ENCODE data around the gene ABCA13.

ABCA13 gene

GRCh38 chr7:48154792-48155413, 16.4 kb upstream of the ABCA13 start:
- Mint-ChIP-seq H3K4me3 (no peak overlapping the region), H3K4me1 (ENCODE audit: low read depth) (peaks cover 3% of the 10 kb centered on the region), H3K36me3 (ENCODE audit: low read depth) (no peaks in the 10 kb centered on the region), H3K27ac (no peak overlapping the region), H3K9me3 (no peaks in the 10 kb centered on the region), H3K27me3 (ENCODE audit: low read depth) (peaks cover 34% of the 10 kb centered on the region)
- no peak for DNase-seq (ENCODE audit: low spot score)

- Mint-ChIP-seq H3K27ac (no peak overlapping the region), H3K9me3 (no peaks in the 10 kb centered on the region), H3K27me3 (ENCODE audit: low read depth) (peaks cover 22% of the 10 kb centered on the region)
These were observed 12.9 kb upstream of the ABCA13 start for GRCh38 chr7:48158404-48158803.

GRCh38 chr7:48161407-48162125, 9.7 kb upstream of the ABCA13 start:
- Mint-ChIP-seq H3K36me3 (ENCODE audit: low read depth) (no peaks in the 10 kb centered on the region), H3K27ac (no peak overlapping the region), H3K4me1 (ENCODE audit: low read depth) (peaks cover 5% of the 10 kb centered on the region), H3K27me3 (ENCODE audit: low read depth) (peaks cover 24% of the 10 kb centered on the region), H3K4me3 (no peak overlapping the region), H3K9me3 (no peaks in the 10 kb centered on the region)
- DNase-seq (ENCODE audit: low spot score) = no peak

More at GRCh38 chr7:48158404-48158803, 12.9 kb upstream of the ABCA13 start:
- Mint-ChIP-seq H3K36me3 (ENCODE audit: low read depth) (no peaks in the 10 kb centered on the region), H3K4me1 (ENCODE audit: low read depth) (peaks cover 8% of the 10 kb centered on the region), H3K4me3 (no peak overlapping the region)
- no peak for DNase-seq (ENCODE audit: low spot score)

- Mint-ChIP-seq H3K36me3 (ENCODE audit: low read depth) (no peaks in the 10 kb centered on the region), H3K4me1 (ENCODE audit: low read depth) (peaks cover 5% of the 10 kb centered on the region), H3K9me3 (no peaks in the 10 kb centered on the region), H3K27me3 (ENCODE audit: low read depth) (peaks cover 18% of the 10 kb centered on the region), H3K27ac (no peak overlapping the region), H3K4me3 (no peak overlapping the region)
- DNase-seq (ENCODE audit: low spot score) = no peak
These were observed 6.1 kb upstream of the ABCA13 start for GRCh38 chr7:48165157-48165556.

GRCh38 chr7:48168159-48168558, 3.1 kb upstream of the ABCA13 start:
- DNase-seq (ENCODE audit: low spot score) = no peak
- no peak overlapping the region for H3K27ac Mint-ChIP-seq
- H3K27me3 Mint-ChIP-seq (ENCODE audit: low read depth) = peaks cover 20% of the 10 kb centered on the region
- H3K9me3 Mint-ChIP-seq = no peaks in the 10 kb centered on the region
- H3K4me3 Mint-ChIP-seq = no peak overlapping the region
- no peaks in the 10 kb centered on the region for H3K4me1 Mint-ChIP-seq (ENCODE audit: low read depth)
- H3K36me3 Mint-ChIP-seq (ENCODE audit: low read depth) = no peaks in the 10 kb centered on the region

GRCh38 chr7:48170506-48170905, 752 bp upstream of the ABCA13 start:
- no peak for DNase-seq (ENCODE audit: low spot score)
- H3K36me3 Mint-ChIP-seq (ENCODE audit: low read depth) = no peaks in the 10 kb centered on the region
- no peak overlapping the region for H3K27ac Mint-ChIP-seq
- H3K27me3 Mint-ChIP-seq (ENCODE audit: low read depth) = peaks cover 12% of the 10 kb centered on the region
- no peaks in the 10 kb centered on the region for H3K4me1 Mint-ChIP-seq (ENCODE audit: low read depth)
- no peak overlapping the region for H3K4me3 Mint-ChIP-seq
- H3K9me3 Mint-ChIP-seq = no peaks in the 10 kb centered on the region

GRCh38 chr7:48173313-48173712, 2.1 kb downstream of the ABCA13 start:
- H3K27ac Mint-ChIP-seq = no peak overlapping the region
- no peak overlapping the region for H3K4me3 Mint-ChIP-seq
- DNase-seq (ENCODE audit: low spot score) = no peak
- no peaks in the 10 kb centered on the region for H3K9me3 Mint-ChIP-seq
- H3K4me1 Mint-ChIP-seq (ENCODE audit: low read depth) = no peaks in the 10 kb centered on the region
- peaks cover 9% of the 10 kb centered on the region for H3K27me3 Mint-ChIP-seq (ENCODE audit: low read depth)
- no peaks in the 10 kb centered on the region for H3K36me3 Mint-ChIP-seq (ENCODE audit: low read depth)

- Mint-ChIP-seq H3K27ac (no peak overlapping the region), H3K36me3 (ENCODE audit: low read depth) (no peaks in the 10 kb centered on the region), H3K27me3 (ENCODE audit: low read depth) (peaks cover 9% of the 10 kb centered on the region), H3K9me3 (no peaks in the 10 kb centered on the region), H3K4me3 (no peak overlapping the region), H3K4me1 (ENCODE audit: low read depth) (no peaks in the 10 kb centered on the region)
- no peak for DNase-seq (ENCODE audit: low spot score)
These were observed 2.6 kb downstream of the ABCA13 start for GRCh38 chr7:48173756-48174382.

- H3K27me3 Mint-ChIP-seq (ENCODE audit: low read depth) = peaks cover 9% of the 10 kb centered on the region
These were observed 3.8 kb downstream of the ABCA13 start for GRCh38 chr7:48175019-48175418.

GRCh38 chr7:48176356-48176893, 5.2 kb downstream of the ABCA13 start:
- Mint-ChIP-seq H3K4me3 (no peak overlapping the region), H3K36me3 (ENCODE audit: low read depth) (no peaks in the 10 kb centered on the region), H3K27ac (no peak overlapping the region), H3K9me3 (no peaks in the 10 kb centered on the region), H3K27me3 (ENCODE audit: low read depth) (peaks cover 9% of the 10 kb centered on the region), H3K4me1 (ENCODE audit: low read depth) (no peaks in the 10 kb centered on the region)
- no peak for DNase-seq (ENCODE audit: low spot score)

More at GRCh38 chr7:48175019-48175418, 3.8 kb downstream of the ABCA13 start:
- no peaks in the 10 kb centered on the region for H3K9me3 Mint-ChIP-seq
- H3K4me1 Mint-ChIP-seq (ENCODE audit: low read depth) = no peaks in the 10 kb centered on the region
- DNase-seq (ENCODE audit: low spot score) = no peak
- no peak overlapping the region for H3K4me3 Mint-ChIP-seq
- H3K27ac Mint-ChIP-seq = no peak overlapping the region
- no peaks in the 10 kb centered on the region for H3K36me3 Mint-ChIP-seq (ENCODE audit: low read depth)

- Mint-ChIP-seq H3K36me3 (ENCODE audit: low read depth) (no peaks in the 10 kb centered on the region), H3K4me1 (ENCODE audit: low read depth) (peaks cover under 1% of the 10 kb centered on the region), H3K27ac (no peak overlapping the region), H3K4me3 (no peak overlapping the region), H3K9me3 (no peaks in the 10 kb centered on the region), H3K27me3 (ENCODE audit: low read depth) (peaks cover 8% of the 10 kb centered on the region)
- no peak for DNase-seq (ENCODE audit: low spot score)
These were observed 6.0 kb downstream of the ABCA13 start for GRCh38 chr7:48177271-48177670.

GRCh38 chr7:48179496-48180030, 8.3 kb downstream of the ABCA13 start:
- no peaks in the 10 kb centered on the region for H3K9me3 Mint-ChIP-seq
- no peaks in the 10 kb centered on the region for H3K36me3 Mint-ChIP-seq (ENCODE audit: low read depth)
- no peak overlapping the region for H3K27ac Mint-ChIP-seq
- H3K27me3 Mint-ChIP-seq (ENCODE audit: low read depth) = peaks cover 4% of the 10 kb centered on the region
- peaks cover 14% of the 10 kb centered on the region for H3K4me1 Mint-ChIP-seq (ENCODE audit: low read depth)
- H3K4me3 Mint-ChIP-seq = no peak overlapping the region
- no peak for DNase-seq (ENCODE audit: low spot score)

- H3K36me3 Mint-ChIP-seq (ENCODE audit: low read depth) = no peaks in the 10 kb centered on the region
- H3K4me1 Mint-ChIP-seq (ENCODE audit: low read depth) = peaks cover 14% of the 10 kb centered on the region
These were observed 9.7 kb downstream of the ABCA13 start for GRCh38 chr7:48180981-48181380.

More at GRCh38 chr7:48180981-48181380, 9.7 kb downstream of the ABCA13 start:
- no peak for DNase-seq (ENCODE audit: low spot score)
- peaks cover 6% of the 10 kb centered on the region for H3K27me3 Mint-ChIP-seq (ENCODE audit: low read depth)
- H3K4me3 Mint-ChIP-seq = no peak overlapping the region
- H3K27ac Mint-ChIP-seq = no peak overlapping the region
- no peaks in the 10 kb centered on the region for H3K9me3 Mint-ChIP-seq
